Stimulated activated CD4-positive, alpha-beta T cell treated with anti-CD3 and anti-CD28 coated beads, Interleukin-12 subunit alpha, Interleukin-12 subunit beta, amount 100 ng/mL, for 24 hours (primary cell): ENCODE data around the gene FXYD5.
"Not testable (repeated sequence)": the region's sequence is repeated elsewhere in the genome, so short reads cannot be mapped to it uniquely, and the experiment has no call there.

Experiments used
- DNase-seq, 2 experiments: peaks; one replicate each; pipeline ENCODE4 v3.0.0-alpha.2; 2020; ENCODE audit warnings: low read depth in 2 of 2

Gene FXYD5

DNA sequence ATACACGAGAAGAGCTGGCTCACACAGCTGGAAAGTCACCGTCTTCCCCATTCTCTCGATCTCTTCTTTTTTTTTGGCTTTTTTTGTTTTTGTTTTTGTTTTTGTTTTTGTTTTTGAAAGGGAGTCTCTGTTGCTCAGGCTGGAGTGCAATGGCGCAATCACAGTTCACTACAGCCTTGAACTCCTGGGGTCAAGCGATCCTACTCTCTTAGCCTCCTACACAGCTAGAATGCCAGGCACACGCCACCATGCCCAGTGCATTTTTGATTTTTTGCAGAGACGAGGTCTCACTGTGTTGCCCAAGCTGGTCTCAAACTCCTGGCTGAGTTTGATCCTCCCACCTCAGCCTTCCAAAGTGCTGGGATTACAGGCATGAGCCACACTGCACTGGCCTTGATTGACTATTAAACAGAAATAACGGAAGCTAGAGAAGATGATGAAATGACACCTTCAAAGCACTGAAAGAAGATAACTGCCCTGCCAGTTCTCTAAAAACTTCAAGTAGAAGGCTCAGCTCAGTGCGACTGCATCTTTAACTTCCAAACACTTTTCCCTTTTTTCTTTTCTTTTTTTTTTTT, 34.9 kb upstream of the FXYD5 start:
- DNase-seq = no peak

DNA sequence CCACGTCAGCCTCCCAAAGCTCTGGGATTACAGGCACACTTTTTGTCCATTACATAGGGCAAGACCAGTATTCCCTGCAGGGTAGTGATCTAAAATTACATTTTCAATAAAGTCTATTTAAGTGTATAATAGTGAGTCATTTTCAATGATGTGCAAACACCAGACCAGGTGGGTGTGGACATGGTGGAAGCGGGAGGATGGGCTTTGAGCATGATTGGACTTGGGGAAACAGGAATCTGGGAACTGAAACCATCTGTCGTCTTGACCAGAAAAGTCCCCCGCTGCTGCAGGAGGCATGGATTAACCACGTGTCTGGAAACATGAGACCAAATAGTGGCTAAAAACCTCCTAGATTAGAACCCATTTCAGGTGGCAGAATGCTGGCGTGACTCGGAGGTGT, 34.0 kb upstream of the FXYD5 start:
- no peak for DNase-seq

DNA sequence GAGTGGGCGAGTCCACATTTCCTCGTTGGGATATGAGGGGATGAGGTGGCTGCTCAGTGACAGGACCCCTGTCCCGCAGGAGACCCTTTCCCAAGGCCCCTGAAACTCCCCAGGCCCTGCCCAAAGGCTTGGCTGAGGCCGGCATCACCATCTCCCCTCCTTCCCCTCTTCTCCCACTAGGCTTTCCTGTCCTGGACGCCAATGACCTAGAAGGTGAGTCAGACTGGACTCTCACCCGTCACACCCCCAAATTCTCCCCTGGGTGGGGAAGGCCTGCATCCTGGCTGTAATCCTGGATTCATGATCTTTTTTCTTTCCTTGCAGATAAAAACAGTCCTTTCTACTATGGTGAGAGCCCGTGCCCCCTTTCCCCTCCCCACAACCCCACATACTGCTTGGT, 33.6 kb upstream of the FXYD5 start:
- no peak for DNase-seq

DNA sequence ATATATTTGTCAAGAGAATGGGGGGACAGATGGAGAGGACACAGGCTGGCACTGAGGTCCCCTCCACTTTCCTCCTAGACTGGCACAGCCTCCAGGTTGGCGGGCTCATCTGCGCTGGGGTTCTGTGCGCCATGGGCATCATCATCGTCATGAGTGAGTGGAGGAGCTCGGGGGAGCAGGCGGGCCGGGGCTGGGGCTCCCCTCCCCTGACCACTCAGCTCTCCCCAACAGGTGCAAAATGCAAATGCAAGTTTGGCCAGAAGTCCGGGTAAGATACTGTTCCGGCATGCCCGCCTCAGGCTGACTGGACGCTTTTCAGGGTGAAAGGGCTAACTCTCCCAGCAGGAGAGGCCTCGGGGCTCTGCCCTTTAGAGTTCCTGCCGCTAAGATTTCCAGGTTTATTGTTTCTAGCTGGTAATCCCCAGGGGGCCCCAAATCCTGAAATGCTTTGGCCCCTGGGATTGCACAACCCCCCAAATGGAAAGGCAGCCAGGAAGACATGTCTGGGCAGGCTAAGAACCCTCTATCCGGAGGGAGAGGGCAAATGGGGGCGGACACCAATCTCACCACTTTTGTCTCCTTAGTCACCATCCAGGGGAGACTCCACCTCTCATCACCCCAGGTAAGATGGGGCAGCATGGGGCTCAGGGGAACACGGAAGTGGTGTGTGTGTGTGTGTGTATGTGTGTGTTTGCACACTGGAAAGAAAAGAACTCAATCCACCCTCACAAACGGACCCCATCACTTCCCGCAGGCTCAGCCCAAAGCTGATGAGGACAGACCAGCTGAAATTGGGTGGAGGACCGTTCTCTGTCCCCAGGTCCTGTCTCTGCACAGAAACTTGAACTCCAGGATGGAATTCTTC, 31.6 kb upstream of the FXYD5 start:
- no peak for DNase-seq

DNA sequence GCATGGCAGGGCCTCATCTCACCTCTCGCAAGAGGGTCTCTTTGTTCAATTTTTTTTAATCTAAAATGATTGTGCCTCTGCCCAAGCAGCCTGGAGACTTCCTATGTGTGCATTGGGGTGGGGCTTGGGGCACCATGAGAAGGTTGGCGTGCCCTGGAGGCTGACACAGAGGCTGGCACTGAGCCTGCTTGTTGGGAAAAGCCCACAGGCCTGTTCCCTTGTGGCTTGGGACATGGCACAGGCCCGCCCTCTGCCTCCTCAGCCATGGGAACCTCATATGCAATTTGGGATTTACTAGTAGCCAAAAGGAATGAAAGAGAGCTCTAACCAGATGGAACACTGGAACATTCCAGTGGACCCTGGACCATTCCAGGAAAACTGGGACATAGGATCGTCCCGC, 31.0 kb upstream of the FXYD5 start:
- no peak for DNase-seq

DNA sequence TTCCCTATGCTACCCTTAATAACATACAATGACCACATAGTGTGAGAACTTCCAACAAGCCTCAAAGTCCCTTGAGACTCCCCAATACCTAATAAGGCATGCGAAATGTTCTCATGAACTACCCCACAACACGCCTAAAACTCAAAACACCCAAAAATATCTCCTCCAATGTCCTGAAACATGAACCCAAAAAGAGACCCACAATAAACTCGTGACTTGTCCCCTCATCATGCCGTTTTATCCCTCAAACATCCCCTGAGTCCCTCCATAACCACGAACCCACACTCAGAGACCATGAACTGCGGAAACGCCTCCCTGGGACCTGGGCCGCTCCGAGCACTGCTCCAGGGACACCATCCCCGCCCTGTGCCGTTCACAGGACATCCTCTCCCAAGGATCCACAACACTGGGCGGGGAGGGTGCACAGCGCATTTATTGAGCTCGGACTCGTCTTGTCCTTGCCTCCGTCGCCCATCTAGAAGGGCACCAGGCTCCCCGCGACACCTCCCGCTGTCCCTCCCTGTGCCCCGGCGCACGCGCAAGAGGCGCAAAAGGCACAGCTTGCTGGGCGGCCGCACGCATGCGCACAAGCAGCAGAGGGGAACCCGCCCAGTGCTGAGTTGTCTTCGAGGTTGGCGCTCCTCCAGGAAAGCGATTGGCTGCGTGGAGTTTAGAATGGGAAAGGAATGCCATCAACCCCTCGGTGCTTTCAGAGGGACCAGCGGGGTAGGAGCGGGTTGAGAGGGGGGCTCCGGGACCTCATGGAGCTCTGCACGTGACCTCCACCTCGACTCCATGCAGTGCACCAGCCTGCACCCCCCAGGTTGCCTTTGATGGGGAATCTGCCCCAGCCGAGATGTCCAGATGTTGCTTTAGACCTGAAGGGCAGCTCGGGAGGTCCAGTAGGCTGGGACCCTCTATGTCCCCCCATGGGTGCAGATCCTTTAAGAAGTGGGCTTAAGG, 30.2 kb upstream of the FXYD5 start:
- peak; percentile 77 to 81 for DNase-seq

DNA sequence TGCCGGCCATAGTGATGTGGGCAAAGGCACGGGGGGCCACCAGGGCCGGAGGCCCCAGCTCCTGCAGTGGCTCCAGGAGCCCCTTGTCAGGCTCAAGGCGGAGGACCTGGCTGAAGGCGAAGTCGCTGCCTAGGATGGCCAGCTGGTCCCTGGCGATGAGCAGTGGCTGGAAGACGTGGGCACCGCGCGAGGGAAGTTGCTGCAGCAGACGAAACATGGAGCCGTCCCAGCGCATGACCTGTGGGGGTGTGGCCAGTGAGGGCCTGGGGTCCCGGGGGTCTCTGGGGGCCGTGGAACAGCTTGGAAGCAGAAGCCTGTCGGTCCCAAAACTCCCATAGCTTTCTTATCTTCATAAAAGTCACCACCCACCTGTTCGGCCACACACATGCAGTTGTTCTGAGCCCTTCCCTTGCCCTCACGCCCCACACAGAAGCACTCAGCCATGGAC, 29.2 kb upstream of the FXYD5 start:
- no peak for DNase-seq

DNA sequence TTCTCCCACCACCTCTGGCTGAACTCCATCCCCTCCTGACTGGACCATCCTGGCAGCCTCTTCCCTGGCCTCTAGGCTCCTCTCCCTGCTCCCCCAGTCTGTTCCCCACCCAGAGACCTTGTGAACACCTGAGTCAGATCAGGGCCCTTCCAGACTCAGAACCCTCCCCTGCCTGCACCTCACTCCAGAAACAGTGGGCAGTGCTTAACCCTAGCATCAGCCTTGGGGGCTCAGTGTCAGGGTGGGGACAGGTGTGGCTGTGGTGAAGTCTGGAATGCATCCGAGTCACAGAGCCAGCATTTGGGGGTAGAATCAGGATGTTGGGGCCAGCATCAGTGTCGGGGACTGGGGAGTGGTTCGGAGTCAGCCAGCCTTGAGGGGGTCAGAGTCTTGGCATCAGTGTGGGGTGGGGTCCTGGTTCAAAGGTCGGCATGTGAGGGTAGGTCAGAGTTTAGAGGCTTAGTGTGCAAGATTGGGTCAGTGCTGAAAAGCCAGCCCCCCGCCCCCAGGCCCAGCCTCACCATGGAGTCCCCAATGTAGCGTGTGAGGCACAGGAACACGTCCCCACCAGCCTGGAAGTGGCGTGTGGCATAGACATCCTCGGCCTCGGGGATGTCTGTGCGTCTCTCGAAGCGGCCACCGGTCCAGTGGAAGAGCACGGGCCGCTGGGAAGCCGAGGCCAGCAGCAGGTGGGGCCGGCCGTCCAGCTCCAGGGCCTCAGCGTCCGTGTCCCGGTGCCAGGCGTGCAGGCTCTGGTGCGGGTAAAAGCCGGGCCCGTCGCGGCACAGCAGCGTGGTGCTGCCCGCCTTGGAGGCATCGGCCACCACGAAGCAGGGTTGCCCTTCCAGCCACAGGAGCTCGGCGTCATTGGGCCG, 28.5 kb upstream of the FXYD5 start:
- DNase-seq = no peak

DNA sequence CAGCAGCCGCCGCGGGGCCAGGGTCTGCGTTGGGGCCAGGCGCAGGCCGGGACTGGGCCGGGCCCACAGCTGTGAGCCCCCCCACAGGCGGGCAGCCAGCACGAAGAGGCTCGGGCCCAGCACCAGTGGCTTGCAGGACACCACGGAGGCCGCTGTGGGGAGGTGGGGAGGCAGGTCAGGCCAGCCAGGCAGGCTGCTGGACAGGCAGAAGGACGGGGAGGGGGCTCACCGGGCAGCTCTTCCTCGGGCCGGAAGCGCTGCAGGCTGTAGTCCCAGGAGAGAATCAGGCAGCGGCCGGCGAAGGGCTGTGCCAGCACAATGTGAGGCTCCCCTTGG, 27.9 kb upstream of the FXYD5 start:
- DNase-seq = no peak

DNA sequence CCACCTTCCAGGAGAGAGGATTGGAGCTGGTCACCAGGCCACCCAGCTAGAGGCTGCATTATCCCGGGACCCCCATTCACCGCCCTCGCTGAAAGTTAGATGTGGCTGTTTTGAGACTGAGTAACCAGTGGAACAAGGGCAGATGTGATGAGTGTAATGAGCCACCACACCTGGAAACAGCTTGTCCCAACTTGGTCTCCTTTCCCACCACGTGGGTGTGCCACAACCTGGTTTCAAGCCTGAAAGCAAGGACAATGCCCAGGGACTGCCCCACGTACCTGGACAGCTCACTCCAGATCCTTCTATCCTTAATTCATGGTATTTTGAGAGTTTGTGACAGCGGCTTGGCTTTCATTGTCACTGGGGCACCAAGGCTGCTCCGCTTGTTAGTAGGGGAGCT, 26.7 kb upstream of the FXYD5 start:
- no peak for DNase-seq

DNA sequence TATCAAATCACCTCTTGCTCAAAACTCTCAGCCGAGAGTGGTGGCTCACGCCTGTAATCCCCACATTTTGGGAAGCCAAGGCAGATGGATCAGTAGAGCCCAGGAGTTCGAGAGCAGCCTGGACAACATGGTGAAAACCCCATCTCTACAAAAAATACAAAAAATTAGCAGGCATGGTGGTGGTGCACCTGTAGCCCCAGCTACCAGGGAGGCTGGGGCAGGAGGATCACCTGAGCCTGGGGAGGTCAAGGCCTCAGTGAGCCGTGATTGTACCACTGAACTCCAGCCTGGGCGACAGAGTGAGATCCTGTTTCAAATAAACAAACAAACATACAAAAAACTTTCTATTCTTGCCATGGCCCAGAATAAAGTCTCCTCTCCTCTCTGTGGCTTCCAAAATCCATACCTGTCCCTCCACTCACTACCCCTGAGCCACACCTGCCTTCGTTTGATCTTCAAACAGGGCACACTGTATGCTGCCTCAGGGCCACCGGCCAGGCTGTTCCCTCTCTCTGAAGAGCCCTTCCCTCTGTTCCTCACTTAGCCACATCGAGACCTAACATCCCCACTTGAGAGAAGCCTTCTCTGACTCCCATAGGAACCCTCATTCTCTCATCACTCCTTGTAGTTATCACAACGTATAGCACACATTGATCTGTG, 26.0 kb upstream of the FXYD5 start:
- no peak for DNase-seq

DNA sequence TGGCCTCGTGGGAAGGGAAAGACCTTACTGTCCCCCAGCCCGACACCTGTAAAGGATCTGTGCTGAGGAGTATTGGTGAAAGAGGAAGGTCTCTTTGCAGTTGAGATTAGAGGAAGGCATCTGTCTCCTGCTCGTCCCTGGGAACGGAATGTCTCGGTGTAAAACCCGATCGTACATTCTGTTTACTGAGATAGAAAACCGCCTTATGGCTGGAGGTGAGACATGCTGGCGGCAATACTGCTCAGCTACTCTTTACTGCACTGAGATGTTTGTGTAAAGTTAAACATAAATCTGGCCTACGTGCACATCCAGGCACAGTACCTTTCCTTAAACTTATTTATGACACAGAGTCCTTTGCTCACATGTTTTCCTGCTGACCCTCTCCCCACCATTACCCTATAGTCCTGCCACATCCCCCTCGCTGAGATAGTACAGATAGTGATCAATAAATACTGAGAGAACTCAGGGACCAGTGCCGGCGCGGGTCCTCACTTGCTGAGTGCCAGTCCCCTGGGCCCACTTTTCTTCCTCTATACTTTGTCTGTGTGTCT, 24.7 kb upstream of the FXYD5 start:
- not testable (repeated sequence) for DNase-seq

DNA sequence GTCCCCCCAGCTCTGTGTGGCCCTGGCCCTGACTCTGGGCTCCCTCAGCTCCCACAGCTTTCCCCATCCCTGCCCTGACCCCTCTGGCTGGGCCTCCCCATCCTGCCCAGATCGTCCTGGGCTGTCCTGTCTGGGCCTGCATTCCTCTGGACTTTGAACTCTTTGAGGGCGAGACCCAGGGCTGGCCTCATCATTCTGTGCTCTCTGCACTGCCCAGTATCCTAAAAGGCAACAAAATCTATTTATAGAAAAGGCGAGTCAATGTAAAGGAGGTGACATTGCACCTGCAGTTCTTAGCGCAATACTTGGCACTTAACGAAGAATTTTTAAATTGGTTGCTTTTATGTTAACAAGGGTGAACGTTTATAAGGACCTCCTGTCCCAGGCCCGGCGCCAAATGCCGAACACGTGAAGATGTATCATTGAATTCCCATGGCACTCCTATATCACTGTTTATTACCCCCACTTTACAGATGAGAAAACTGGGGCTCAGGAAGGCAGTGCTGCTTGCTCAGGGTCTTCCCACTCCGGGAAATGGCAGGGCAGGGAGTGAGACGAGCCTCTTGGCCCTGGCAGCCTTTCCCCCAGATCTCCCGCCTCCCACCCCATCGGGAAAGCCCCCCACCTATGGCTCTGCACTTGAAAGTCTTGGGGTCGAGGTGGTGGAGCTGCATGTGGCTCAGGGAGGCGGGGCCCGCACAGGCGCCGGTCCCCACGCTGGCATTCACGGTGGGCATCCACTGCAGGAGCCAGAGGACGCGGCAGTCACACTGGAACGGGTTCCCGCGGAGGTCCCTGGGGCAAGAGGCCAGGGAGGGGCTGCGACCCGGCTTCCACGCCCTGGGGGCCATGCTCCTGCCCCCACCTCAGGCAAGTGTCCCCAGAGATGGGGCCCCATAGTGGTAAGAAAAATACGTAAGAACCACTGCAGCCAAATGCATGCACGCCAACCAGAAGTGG, 23.5 kb upstream of the FXYD5 start:
- DNase-seq = no peak

DNA sequence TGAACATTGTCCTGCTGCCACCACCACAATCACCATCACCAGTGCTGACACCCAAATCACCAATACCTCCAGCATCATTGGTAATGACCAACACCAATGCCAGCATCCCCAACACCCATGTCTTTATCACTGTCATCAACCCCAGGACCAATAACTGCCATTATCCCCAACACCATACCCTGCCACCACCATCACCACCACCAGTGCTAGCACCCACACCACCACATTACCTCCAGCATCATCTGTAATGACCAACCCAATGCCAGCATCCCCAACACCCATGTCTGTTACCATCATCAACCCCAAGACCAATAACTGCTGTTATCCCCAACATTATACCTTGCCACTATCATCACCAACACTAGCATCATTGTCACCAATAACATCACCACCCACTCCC, 22.3 kb upstream of the FXYD5 start:
- no peak for DNase-seq

DNA sequence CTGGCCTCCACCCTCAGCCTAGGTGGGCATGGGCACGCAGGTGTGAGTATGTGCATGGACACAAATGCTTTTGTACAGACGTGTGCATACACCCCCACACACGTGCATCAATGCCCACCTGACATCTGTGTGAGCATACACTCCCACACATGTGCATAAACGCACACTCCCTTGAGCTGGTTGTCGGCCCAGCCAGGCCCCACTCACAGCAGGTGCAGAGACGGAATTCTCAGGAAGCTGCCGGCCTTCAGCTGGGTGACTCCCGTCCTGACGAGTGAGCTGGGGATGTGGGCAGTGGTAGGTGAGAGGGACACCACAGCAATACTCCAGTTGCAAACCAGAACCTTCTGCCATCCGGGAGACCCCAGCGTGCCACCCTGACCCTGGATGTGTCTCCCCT, 20.7 kb upstream of the FXYD5 start:
- DNase-seq = no peak

DNA sequence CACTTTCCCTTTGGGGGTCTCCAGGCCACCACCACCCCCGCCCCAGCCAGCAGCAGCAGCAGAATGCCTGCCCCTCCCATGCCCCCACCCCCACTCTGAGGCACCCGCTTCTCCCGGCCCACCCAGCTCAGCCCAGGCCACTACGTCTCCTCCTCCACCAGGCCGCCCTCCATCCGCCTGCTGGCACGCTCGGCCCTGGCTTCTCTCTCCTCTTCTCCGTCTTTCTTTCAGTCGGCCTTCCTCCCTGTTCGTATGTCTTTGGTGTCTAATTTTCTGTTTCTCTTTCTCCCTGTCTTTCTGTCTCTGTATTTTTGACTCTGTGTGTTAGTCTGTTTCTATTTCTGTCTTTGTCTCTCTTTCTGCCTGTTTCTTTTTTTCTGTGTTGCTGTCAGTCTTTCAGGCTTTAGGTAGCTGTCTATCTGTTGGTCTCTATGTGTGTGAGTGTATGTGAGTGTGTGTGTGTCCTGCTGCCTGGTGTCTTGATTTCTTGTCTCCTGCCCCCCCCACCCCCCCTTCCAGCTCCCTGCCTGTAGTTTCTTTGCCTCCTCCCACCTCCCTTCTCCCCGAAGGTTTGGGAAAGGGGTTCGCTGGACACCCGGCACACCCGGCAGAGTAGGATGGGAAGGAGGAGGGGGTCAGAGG, 19.8 kb upstream of the FXYD5 start, which contains the start of gene LGI4:
TSS of gene LGI4 (minus strand) at position 459 of the 642 bp plus-strand sequence. CDS start at position 80, 379 bp downstream.
- DNase-seq = no peak

DNA sequence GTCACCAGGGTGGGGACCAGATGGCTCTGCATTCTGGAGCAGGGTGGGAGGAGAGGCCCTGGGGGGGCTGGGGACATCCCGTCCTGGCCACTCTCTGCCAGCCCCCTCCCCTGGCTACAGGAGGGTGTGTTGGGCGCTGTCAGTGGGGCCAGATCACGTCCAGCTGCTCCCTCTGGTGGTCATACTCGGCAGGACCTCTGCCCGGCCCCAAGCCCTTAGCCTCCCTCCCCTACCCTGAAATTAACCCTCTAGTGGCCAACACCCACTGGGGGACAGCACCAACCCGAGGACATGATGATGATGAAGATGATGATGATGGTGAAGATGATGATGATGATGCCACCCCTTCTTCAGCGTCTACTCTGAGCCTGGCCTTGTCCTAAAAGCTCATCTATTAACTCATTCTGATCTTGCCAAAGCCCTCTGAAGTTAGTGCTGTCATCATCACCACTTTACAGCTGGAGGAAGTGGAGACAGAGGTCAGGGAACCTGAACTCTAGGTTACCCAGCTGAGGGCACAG, 19.1 kb upstream of the FXYD5 start:
- DNase-seq = peak; percentile 24 to 66

DNA sequence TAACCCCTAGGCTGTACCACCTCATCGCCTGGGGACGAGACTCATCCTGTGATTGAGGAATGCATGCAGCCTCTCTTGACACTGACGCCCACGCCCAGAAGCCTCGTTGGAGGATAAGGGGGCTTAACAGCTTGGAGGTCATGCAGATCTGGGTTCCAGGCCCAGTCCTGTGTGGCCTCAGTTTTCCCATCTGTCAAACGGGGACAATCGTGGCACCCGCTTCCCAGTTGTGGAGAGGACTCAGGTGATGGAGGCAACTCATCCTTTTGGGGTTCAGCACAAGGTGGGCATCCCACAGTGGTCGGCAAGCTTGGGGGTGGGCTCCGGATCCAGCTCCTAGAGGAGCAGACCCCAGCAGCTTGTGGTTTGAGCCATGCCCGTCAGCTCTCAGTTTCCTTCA, 18.3 kb upstream of the FXYD5 start:
- DNase-seq = no peak
